ENCODE results near the gene TRIM3.

Gene TRIM3

GRCh38 chr11:6480299-6480914, 6.7 kb upstream of the TRIM3 start:
- DNase-seq = no peak

GRCh38 chr11:6476571-6476970, 2.8 kb upstream of the TRIM3 start:
- DNase-seq = no peak

DNA sequence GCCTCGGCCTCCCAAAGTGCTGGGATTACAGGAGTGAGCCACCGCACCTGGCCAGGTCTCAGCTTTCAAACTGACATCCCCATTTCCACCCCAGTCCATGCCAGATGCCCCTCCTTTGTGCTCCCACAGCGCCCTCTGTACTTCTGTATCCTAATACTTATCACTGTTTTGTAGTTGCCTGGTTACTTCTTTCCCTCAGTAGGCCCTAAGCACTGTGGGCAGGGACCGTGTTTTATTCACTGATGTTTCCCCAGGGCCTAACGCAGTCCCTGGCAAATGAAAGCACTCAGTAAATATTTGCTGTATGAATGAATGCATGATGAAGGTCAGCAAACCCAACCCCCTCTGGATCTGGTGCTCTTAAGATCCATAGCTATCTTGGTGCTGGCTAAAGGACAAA, 2.2 kb upstream of the TRIM3 start:
- DNase-seq = no peak

- DNase-seq = no peak
These were observed 1.2 kb upstream of the TRIM3 start for GRCh38 chr11:6474806-6475500.

DNA sequence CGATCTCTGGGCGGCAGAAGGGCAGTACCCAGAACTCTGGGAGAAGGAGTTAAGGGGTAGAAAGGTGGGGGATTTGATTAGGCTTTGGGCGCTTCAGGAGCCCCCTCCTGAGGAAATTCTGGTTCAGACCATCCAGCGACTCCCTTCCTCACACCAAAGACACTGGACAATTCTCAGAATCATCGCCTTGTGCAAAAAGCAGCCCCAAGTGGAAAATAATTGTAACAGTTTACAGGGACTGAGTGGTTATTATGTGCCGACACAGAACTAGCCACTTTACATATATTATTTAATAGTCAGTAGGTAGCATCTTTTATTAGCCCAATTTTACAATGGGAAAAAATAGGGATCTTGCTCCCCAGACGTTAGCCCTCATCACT, 662 bp upstream of the TRIM3 start:
- DNase-seq = no peak

- no peak for DNase-seq
These were observed 807 bp downstream of the TRIM3 start for GRCh38 chr11:6472934-6473333.

DNA sequence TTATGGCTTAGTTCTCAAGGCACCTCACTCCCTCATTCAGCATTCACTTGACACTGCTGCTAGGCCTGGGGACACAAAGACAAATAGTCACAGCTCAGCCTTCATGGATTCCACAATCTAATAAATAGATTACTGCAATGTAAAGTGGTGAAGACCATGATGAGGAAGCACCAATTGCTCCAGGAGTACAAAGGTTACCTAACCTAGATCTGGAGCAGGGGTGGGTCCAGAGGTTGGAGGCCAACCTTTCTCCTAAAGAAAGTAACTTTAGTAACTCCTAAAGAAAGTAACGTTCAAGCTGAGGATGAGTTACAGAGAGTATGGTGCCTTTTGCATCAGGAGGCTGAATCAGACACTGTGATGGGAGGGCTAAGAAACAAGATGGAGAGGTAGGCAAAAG, 4.1 kb downstream of the TRIM3 start:
- no peak for DNase-seq

DNA sequence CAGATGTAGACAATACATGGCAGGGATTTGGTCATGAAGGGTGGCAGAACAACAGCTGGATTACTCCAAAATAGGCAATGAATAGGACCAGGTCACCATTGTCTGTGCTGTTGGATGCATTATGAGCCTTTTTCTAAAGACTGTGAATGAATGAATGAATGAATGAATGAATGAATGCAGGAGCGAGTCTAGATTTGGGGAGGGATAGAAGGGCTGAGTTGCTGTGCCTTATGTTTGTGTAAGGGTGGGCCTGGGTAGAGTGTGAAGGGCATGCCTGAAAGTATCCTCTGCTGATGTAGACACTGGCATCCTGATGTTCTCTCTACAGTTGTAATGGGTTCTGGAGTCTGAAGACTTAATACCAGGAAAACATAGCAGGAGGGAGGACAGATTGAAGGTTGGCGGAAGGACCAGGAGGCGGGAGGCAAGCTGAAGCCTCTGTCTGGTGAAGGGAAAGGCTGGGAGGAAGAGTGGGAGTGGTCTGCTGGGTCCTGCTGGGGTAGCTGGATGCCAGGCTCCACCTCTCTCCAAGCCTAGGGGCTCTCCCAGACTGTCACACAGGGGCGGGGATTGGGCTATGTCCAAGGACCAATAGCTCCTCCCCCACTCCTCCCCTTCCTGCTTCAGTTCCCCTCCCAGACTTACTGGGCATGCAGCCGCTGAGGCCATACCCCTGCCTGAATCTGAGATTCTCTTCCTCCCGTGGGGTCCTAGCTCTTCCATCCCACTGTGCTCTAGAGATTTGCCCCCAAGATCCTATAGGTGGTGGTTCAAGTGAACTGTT, 4.8 kb downstream of the TRIM3 start:
- DNase-seq = peak; percentile 91

GRCh38 chr11:6459099-6459450, 14.7 kb downstream of the TRIM3 start:
- DNase-seq = no peak

- no peak for DNase-seq
These were observed 15.2 kb downstream of the TRIM3 start for GRCh38 chr11:6458352-6459098.

DNA sequence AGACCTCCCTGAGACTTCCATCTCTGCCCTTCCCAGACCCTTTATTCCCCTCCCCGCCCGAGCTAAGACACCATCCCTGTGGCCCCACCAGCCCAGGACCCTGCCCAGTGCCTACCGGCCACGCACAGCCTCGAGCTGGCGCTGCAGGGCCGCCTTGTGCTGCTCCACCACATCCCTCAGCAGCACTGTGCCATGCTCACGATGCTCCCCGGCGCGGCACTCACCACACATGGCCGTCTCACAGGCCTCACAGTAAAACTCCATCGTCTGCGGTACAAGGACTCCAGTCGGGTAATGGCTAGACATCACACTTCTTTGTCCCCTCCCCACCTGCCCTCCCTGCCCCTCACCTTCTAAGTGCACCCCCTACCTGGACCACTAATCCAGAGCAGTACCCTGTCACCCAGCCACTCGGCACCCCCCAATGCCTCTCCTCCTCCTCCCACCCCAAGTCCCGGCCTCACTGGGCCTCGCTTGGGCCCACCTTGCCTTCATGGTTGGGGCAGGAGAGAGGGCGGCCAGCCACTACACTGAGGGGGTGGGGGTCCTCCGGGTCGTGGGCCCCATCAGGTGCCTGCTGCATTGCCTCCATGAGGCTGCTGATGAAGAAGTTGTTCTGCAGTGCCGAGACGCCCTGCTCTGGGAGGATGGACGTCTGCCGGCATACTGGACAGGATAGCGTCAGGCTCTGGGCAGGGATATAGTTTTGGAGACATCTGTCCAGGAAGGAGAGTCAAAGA, 16.0 kb downstream of the TRIM3 start:
- DNase-seq = no peak

DNA sequence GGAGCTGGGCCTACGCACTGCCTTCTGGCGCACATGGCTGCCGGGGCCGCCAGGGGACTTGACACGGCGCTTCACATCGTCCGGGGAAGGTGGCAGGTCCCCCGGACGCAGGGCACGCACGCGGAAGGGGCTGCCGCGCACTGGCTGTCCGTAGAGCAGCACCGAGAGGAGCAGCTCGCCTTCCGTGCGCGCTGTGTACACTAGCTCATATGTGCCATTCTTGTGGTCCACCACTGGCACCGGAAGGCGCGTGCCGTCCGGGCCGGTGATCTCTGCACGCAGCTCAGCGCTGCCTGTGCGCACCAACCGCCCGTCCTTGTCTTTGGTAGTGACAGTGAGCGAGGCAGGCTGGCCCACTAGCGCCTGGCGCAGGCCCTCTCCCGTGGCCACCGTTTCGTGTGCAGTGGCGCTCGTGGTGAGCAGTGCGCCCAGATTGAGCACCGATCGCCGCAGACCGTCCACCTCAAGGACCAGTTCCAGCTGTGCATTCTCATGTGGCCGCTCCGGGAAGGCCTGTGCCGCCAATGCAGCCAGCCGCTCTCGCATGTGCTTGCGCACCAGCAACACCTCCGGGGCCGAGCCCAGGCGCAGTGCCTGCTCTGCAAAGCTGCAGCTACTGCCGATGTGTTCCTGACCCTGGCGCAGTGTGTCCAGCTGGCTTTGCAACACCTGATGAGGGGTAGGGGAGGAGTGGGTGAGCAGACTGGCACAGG, 17.2 kb downstream of the TRIM3 start:
- no peak for DNase-seq

- DNase-seq = peak; percentile 82
These were observed 18.7 kb downstream of the TRIM3 start for GRCh38 chr11:6455070-6455469.

DNA sequence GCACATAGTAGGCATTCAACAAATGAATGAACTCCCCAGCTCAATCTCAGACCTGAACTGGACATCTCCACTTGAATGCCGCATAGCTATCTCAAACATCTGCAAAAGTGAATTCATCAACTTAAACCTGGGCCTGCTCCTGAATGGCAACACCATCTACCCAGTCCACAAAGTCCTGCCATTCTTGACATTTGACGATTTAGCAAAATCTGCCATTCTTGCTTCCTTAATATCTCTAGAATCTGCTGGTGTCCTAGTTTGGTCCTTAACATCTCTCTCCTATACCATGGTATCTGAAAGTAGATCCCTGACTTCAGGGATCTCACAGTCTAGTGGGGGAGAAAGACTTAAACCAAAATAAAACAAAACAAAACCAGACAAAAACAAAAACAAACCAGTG, 20.6 kb downstream of the TRIM3 start:
- DNase-seq = no peak

- DNase-seq = no peak
These were observed 21.5 kb downstream of the TRIM3 start for GRCh38 chr11:6452219-6452618.

- no peak for DNase-seq
These were observed 25.2 kb downstream of the TRIM3 start for GRCh38 chr11:6448574-6448973.

- DNase-seq = no peak
These were observed 30.3 kb downstream of the TRIM3 start for GRCh38 chr11:6443269-6444003.

DNA sequence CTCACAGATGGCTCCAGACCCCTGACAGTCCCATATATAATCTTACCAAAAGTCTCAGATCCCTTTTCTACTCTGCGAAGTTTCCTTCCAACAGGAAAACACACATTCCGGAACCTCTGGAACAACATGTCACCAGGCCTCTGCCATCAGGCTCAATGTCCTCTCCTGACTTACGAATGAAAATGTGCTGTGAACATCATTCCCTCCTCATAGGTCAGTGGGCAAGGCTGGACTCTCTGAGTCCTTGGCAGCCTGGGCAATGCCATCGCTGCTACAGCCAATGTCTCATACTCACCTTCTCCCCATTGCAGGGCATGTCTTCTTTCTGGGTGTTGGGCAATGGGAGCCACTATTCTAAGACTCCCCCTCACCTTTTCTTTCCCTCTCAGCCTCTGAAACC, 31.3 kb downstream of the TRIM3 start:
- DNase-seq = no peak

DNA sequence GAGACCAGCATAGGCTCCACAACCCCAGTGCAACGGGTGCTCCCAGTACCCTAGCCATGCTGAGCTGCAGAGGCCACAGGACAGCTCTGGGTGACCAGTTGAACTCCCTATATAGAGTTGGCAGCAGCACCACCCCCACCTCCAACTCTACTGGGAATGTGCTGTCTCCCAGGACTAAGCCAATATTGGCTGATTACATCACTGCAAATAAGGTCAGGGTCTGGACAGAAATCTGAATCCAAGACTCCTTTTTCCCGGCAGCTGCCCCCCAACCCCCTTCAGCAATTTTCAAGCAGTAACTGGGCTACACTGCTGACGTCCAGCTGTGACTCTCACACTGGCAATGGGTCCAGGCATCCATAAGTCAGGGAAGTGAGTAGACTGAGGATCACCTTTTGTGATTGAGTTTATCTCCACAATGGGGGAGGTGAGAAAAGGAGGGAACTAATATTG, 32.8 kb downstream of the TRIM3 start, which contains the start of gene HPX:
Gene HPX (minus strand): TSS at position 82 of the 453 bp plus-strand sequence. CDS start 24 bp downstream, at position 58.
- no peak for DNase-seq

GRCh38 chr11:6438979-6439571, 34.7 kb downstream of the TRIM3 start:
- no peak for DNase-seq

DNA sequence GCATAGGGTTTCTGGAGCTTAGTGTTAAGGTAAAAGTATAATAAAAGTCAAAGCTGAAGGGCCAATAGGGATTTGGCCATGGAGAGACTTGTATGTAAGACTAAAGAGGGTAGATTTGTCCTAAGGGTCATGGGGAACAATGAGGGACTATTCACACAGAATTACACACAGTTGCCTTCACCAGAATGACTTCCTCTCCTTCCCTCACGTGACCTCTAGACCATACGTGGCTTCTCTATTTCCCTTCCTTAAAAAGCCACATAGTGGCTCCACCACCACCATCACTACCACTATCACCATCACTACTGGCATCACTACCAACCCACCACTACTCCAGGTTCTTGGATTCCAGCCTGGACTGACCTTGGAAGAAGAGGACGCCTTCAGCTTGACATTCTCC, 35.7 kb downstream of the TRIM3 start:
- DNase-seq = no peak

Data from NCI-H187 treated with DMSO at 0.1 percent for 48 hours (cell line).